GM12891 (cell line): ENCODE data around the gene AUP1.

Experiments
- POLR2A ChIP-seq: IDR thresholded peaks from 2 replicates; pipeline ENCODE4 v1.6.1; 2011; ENCODE audit warnings: low read depth, low read length, control low read depth
- POLR2AphosphoS5 ChIP-seq: IDR thresholded peaks from 2 replicates; pipeline ENCODE4 v1.6.1; 2011; ENCODE audit warnings: low read depth, low read length, control low read depth
- SPI1 ChIP-seq: IDR thresholded peaks from 2 replicates; pipeline ENCODE4 v1.6.1; 2011; ENCODE audit warnings: low read depth, low read length, control low read depth
- TAF1 ChIP-seq: IDR thresholded peaks from 2 replicates; pipeline ENCODE4 v1.6.1; 2011; ENCODE audit warnings: low read depth, low read length, control low read depth

GRCh38 chr2:74486141-74486540 lies 43.4 kb downstream of the AUP1 start:
- TF ChIP-seq POLR2A (no peak), POLR2AphosphoS5 (no peak), TAF1 (no peak), SPI1 (no peak)
